Astrocyte of the spinal cord (primary cell): ENCODE data around the gene GRIK1.

ENCODE experiments used
- DNase-seq: peaks from one replicate; pipeline ENCODE4 v3.0.0; 2011; ENCODE audit warnings: low read depth, low spot score
- H3K4me3 ChIP-seq: 2 replicates; pipeline ENCODE4 v1.5.1; 2011; ENCODE audit warnings: low read depth, mild to moderate bottlenecking, low read length, moderate library complexity
- CTCF ChIP-seq: IDR thresholded peaks from 2 replicates; pipeline ENCODE4 v1.5.1; 2012; ENCODE audit warnings: low read depth, mild to moderate bottlenecking, low read length, inconsistent platforms
- in situ Hi-C: cut with HindIII; loops from 2 replicates; pipeline ENCODE4 v1.10.0; 2017; ENCODE audit warnings: low sequenced_read_pairs

Gene GRIK1

GRCh38 chr21:29627905-29628304, 311.9 kb downstream of the GRIK1 start:
- H3K4me3 ChIP-seq = no peak overlapping the region
- DNase-seq = no peak
- no peak for TF ChIP-seq CTCF
- in situ Hi-C loops = no loop called here

GRCh38 chr21:29626801-29627470, 312.9 kb downstream of the GRIK1 start:
- DNase-seq = no peak
- in situ Hi-C loops = no loop called here
- H3K4me3 ChIP-seq = no peak overlapping the region
- TF ChIP-seq CTCF = no peak

- TF ChIP-seq CTCF = no peak
- no peak for DNase-seq
- in situ Hi-C loops = no loop called here
Measured at GRCh38 chr21:29625990-29626389, 313.8 kb downstream of the GRIK1 start.

GRCh38 chr21:29624776-29625175, 315.0 kb downstream of the GRIK1 start:
- TF ChIP-seq CTCF = no peak
- DNase-seq = no peak
- in situ Hi-C loops = no loop called here
- H3K4me3 ChIP-seq = no peak overlapping the region

More at GRCh38 chr21:29625990-29626389, 313.8 kb downstream of the GRIK1 start:
- H3K4me3 ChIP-seq = no peak overlapping the region

GRCh38 chr21:29621525-29621924, 318.3 kb downstream of the GRIK1 start:
- in situ Hi-C loops = no loop called here
- no peak for DNase-seq
- TF ChIP-seq CTCF = no peak
- no peak overlapping the region for H3K4me3 ChIP-seq

GRCh38 chr21:29616209-29616751, 323.5 kb downstream of the GRIK1 start:
- in situ Hi-C loops = no loop called here
- no peak for DNase-seq
- TF ChIP-seq CTCF = no peak
- no peak overlapping the region for H3K4me3 ChIP-seq
